Measurements from ENCODE around the gene RASL11A.
"Not testable (repeated sequence)": the region's sequence is repeated elsewhere in the genome, so short reads cannot be mapped to it uniquely, and the experiment has no call there.

DNA sequence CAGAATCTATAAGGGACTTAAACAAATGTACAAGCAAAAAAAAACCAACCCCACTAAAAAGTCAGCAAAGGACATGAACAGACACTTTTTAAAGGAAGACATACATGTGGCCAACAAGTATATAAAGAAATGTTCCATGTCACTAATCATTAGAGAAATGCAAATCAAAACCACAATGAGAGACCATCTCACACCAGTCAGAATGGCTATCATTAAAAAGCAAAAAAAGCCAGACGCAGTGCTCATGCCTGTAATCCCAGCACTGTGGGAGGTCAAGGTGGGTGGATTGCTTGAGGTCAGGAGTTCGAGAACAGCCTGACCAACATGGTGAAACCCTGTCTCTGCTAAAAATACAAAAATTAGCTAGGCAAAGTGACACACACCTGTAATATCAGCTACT, 48.5 kb upstream of the RASL11A start:
- TF ChIP-seq POLR2A, CTCF (IDR thresholded peaks at IDR 0.05): not testable (repeated sequence)

Measured in ovary (tissue), 3 donors.